Chondrocyte (in vitro differentiated cells): ENCODE data around the gene RTTN. TPM values are rescaled to one million over a fixed set of nuclear protein-coding genes. Genes with fewer than 3 reads are reported as not detected.

ENCODE experiments used
- DNase-seq: peaks from one replicate; pipeline ENCODE4 v3.0.0; 2021; ENCODE audit warnings: mixed read lengths, low spot score
- H3K27ac Mint-ChIP-seq: one replicate; pipeline ENCODE4 v1.8.0; 2021; ENCODE audit warnings: mild to moderate bottlenecking, moderate library complexity, mixed read lengths; ENCODE audit not compliant: unreplicated experiment
- H3K27me3 Mint-ChIP-seq: 2 replicates; pipeline ENCODE4 v1.8.0; 2021; ENCODE audit warnings: low read depth, mixed read lengths
- H3K36me3 Mint-ChIP-seq: 2 replicates; pipeline ENCODE4 v1.8.0; 2021; ENCODE audit warnings: low read depth, mixed read lengths
- H3K4me1 Mint-ChIP-seq: 2 replicates; pipeline ENCODE4 v1.8.0; 2021; ENCODE audit warnings: low read depth, mild to moderate bottlenecking, mixed read lengths
- H3K4me3 Mint-ChIP-seq: one replicate; pipeline ENCODE4 v1.8.0; 2021; ENCODE audit warnings: mild to moderate bottlenecking, moderate library complexity, mixed read lengths; ENCODE audit not compliant: unreplicated experiment
- H3K9me3 Mint-ChIP-seq: 2 replicates; pipeline ENCODE4 v1.8.0; 2021; ENCODE audit warnings: low read depth, mixed read lengths
- total RNA-seq: library from RNA; stranded (reverse); gene quantifications from 3 replicates; pipeline ENCODE4 v1.2.1, GENCODE V29; 2021
- TF ChIP-seq, protein P1 (sequence below): fragments of 200-600 bp; sonication (generic); IDR thresholded peaks from 2 replicates; pipeline ENCODE4 v1.5.0; 2021; ENCODE audit warnings: antibody characterized with exemption, mild to moderate bottlenecking, moderate library complexity

Gene RTTN
- total RNA-seq, 1 donor from 2014 or later = 4.8 TPM

DNA sequence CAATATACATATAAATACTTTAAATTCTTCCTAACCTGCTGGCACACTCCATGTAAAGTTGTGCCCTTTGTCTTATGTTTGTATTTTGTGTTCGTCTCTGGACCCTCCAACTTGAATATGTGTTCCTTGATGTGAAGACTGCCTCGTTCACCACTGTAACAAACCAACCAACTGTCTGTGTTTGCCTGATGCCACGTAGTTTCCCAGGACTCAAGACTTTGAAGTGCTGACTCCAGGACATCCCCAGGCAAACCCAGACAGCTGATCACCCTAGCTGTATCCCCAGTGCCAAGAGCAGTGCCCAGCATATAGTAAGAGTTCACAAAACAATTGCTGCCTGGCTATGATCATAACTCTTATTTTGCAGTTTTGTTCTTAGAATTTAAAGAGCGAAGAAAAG is 242.3 kb downstream of the RTTN start:
- DNase-seq = no peak
- Mint-ChIP-seq H3K4me1 (peaks cover 4% of the 10 kb centered on the region), H3K9me3 (peaks cover 3% of the 10 kb centered on the region), H3K27me3 (no peaks in the 10 kb centered on the region), H3K27ac (no peak overlapping the region), H3K4me3 (no peak overlapping the region), H3K36me3 (no peaks in the 10 kb centered on the region)
- TF ChIP-seq, protein P1, sequence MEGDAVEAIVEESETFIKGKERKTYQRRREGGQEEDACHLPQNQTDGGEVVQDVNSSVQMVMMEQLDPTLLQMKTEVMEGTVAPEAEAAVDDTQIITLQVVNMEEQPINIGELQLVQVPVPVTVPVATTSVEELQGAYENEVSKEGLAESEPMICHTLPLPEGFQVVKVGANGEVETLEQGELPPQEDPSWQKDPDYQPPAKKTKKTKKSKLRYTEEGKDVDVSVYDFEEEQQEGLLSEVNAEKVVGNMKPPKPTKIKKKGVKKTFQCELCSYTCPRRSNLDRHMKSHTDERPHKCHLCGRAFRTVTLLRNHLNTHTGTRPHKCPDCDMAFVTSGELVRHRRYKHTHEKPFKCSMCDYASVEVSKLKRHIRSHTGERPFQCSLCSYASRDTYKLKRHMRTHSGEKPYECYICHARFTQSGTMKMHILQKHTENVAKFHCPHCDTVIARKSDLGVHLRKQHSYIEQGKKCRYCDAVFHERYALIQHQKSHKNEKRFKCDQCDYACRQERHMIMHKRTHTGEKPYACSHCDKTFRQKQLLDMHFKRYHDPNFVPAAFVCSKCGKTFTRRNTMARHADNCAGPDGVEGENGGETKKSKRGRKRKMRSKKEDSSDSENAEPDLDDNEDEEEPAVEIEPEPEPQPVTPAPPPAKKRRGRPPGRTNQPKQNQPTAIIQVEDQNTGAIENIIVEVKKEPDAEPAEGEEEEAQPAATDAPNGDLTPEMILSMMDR = no peak

DNA sequence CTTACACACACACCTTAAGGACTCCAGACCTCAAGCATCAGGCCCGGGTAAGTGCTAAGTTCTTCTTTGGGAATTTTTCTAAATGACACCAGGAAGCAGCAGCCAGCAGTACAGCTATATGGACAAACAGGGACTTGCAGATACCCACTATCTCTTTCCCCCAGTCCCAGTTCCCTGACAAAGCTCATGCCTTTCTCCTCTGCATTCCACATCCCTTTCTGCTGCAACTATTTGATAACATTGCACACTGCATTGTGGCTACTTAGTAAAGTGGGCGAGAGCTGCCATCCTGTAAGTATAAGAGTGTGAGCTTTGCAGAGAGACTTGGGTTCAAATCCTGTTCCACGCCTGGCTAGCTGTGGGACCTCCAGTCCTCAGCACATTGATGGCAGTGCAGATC is 243.8 kb downstream of the RTTN start:
- Mint-ChIP-seq H3K36me3 (no peaks in the 10 kb centered on the region), H3K4me3 (no peak overlapping the region), H3K27ac (no peak overlapping the region), H3K4me1 (peaks cover 4% of the 10 kb centered on the region), H3K9me3 (peaks cover 3% of the 10 kb centered on the region), H3K27me3 (no peaks in the 10 kb centered on the region)
- DNase-seq = no peak
- TF ChIP-seq, protein P1 = no peak

DNA sequence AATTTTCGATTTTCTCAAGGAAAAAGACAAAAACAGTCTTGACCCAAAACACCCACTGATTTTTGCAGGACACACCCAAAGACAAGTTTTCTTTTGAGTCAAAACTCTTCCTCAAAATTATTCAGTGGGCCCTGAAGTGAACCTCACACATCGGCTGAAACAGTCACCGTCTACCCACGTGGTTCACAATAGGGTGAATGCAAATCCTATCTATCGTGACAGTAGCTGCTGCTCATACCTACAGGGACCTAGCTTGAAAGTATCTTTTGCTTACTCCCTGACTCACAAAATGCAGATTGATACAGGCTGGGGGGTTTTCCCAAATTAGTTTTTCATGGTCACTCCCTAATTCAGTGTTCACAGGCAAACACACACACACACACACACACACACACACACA is 247.1 kb downstream of the RTTN start:
- H3K36me3 Mint-ChIP-seq = no peaks in the 10 kb centered on the region
- no peaks in the 10 kb centered on the region for H3K27me3 Mint-ChIP-seq
- H3K27ac Mint-ChIP-seq = no peak overlapping the region
- TF ChIP-seq, protein P1 = no peak
- H3K4me3 Mint-ChIP-seq = no peak overlapping the region
- peaks cover 4% of the 10 kb centered on the region for H3K4me1 Mint-ChIP-seq
- H3K9me3 Mint-ChIP-seq = no peaks in the 10 kb centered on the region
- DNase-seq = no peak

DNA sequence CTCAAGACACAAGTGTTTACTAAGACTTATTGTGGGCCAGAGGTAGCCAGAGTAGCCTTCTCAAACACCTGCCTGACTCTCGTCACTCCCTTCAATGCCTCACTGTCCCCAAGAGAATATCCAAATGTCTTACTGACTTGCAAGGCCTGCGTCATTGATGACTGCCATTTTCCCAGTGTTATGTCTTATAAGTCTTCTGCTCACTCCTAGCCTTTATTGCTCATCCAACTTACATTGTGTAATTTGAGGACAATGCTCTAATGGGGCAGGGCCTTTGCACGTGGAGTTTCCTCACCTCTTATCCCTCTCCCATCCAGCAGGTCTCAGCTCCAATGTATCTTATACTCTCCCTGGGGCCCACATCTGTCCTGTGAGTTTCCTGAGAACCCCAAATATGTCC is 247.7 kb downstream of the RTTN start:
- DNase-seq = no peak
- Mint-ChIP-seq H3K27ac (no peak overlapping the region), H3K4me3 (no peak overlapping the region), H3K4me1 (peaks cover 4% of the 10 kb centered on the region), H3K36me3 (no peaks in the 10 kb centered on the region), H3K9me3 (peaks cover 2% of the 10 kb centered on the region), H3K27me3 (no peaks in the 10 kb centered on the region)
- TF ChIP-seq, protein P1 = no peak

DNA sequence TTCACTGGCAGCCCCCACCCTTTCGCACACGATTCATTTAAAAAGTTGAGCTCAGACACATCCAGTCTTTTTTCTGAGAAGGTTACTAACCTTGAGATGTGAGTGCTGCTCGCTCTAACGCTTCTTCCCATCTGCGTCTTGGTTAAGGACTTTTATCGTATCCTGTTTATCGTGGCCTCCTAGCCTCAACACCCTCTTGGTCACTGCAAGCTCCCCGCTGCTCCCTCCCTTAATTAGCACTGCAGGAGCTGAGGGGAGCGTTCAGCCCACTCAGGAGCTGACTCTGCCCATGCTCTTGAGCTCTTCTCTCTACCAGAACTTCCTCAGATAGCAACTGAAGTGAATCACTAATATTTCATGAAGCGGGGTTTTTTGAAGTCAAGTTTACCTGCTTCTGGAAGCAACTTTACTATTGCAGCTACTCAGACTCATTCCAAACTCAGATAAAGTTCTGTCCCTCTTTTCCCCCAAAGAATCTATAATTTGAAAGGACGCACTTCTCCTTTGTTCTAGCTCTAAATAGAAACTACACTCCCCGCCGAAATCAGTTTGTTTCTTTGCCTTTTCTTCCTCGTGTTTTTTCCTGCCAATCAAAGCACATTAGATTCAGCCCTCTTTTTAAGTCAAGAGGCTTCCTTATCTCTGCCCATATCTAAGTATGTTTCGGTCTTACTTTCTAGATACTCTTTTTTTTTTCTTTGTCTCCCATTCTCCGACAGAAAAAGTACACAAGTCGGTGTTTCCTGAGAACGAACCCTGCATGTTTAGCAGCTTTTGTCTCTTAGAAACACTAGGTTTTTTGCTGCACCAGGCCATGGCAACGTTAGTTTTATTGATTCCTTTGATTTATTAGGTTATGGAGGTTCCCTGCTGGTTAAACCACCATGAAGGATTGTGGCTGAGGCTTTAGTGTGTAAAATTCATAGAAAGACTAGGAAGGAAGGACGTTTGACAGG is 248.5 kb downstream of the RTTN start:
- no peak for DNase-seq
- TF ChIP-seq, protein P1 = no peak
- Mint-ChIP-seq H3K36me3 (peaks cover 1% of the 10 kb centered on the region), H3K9me3 (peaks cover 4% of the 10 kb centered on the region), H3K4me3 (no peak overlapping the region), H3K27ac (no peak overlapping the region), H3K27me3 (no peaks in the 10 kb centered on the region), H3K4me1 (peaks cover 5% of the 10 kb centered on the region)
